GM23248 (cell line): ENCODE measurements around the gene KCNIP1.

Source experiments
- EZH2 ChIP-seq: fragments of 200-600 bp; sonication (generic); IDR thresholded peaks from 2 replicates; pipeline ENCODE4 v1.6.1; 2018; ENCODE audit warnings: antibody characterized with exemption, mild to moderate bottlenecking; ENCODE audit not compliant: insufficient read depth, poor library complexity, severe bottlenecking
- EZH2phosphoT487 ChIP-seq: fragments of 200-600 bp; sonication (generic); IDR thresholded peaks from 2 replicates; pipeline ENCODE4 v1.6.1; 2018; ENCODE audit warnings: antibody characterized with exemption, moderate library complexity, mild to moderate bottlenecking, low read depth; ENCODE audit not compliant: insufficient read depth

GRCh38 chr5:170590566-170590965 lies 86.7 kb downstream of the KCNIP1 start:
- no peak for TF ChIP-seq EZH2
- no peak for TF ChIP-seq EZH2phosphoT487
